Mononuclear cell (primary cell): ENCODE measurements around the gene EXOSC10. TPM values are rescaled to one million over a fixed set of nuclear protein-coding genes. Genes with fewer than 3 reads are reported as not detected.
"Not testable (repeated sequence)": the region's sequence is repeated elsewhere in the genome, so short reads cannot be mapped to it uniquely, and the experiment has no call there.

ENCODE experiments used
- H3K27me3 ChIP-seq: 2 replicates; pipeline ENCODE4 v1.6.0; 2011; ENCODE audit warnings: low read length, control low read depth; ENCODE audit not compliant: insufficient read depth
- H3K4me1 ChIP-seq: 2 replicates; pipeline ENCODE4 v1.5.1; 2011; ENCODE audit warnings: mild to moderate bottlenecking, low read length, control low read depth; ENCODE audit not compliant: insufficient read depth
- H3K4me3 ChIP-seq: 2 replicates; pipeline ENCODE4 v1.5.1; 2011; ENCODE audit warnings: mild to moderate bottlenecking, low read length, moderate library complexity
- H3K9me3 ChIP-seq: 2 replicates; pipeline ENCODE4 v1.5.1; 2011; ENCODE audit warnings: low read depth, mild to moderate bottlenecking, control low read depth, low read length
- total RNA-seq: library from RNA; depleted of rRNA; stranded (reverse); fragments of >200 nt; gene quantifications from one replicate; pipeline ENCODE4 v1.2.3, GENCODE V29; 2012

The EXOSC10 gene
- total RNA-seq, 1 donor, result 56.5 TPM

GRCh38 chr1:11073398-11073797 lies 26.3 kb downstream of the EXOSC10 start:
- H3K27me3 ChIP-seq, result not testable (repeated sequence)

GRCh38 chr1:11072216-11072917 lies 27.3 kb downstream of the EXOSC10 start:
- no peaks in the 10 kb centered on the region for H3K4me1 ChIP-seq
- no peaks in the 10 kb centered on the region for H3K9me3 ChIP-seq
- H3K27me3 ChIP-seq, result no peaks in the 10 kb centered on the region
- H3K4me3 ChIP-seq, result no peak overlapping the region

More at GRCh38 chr1:11073398-11073797, 26.3 kb downstream of the EXOSC10 start:
- not testable (repeated sequence) for H3K4me1 ChIP-seq, H3K4me3 ChIP-seq, H3K9me3 ChIP-seq

GRCh38 chr1:11071463-11072215 lies 28.0 kb downstream of the EXOSC10 start:
- H3K4me1 ChIP-seq, result no peaks in the 10 kb centered on the region
- no peaks in the 10 kb centered on the region for H3K27me3 ChIP-seq
- H3K9me3 ChIP-seq, result no peaks in the 10 kb centered on the region
- H3K4me3 ChIP-seq, result no peak overlapping the region

GRCh38 chr1:11070876-11071275 lies 28.8 kb downstream of the EXOSC10 start:
- Histone ChIP-seq H3K9me3 (no peaks in the 10 kb centered on the region), H3K4me3 (no peak overlapping the region), H3K4me1 (no peaks in the 10 kb centered on the region), H3K27me3 (no peaks in the 10 kb centered on the region)

GRCh38 chr1:11068600-11069473 lies 30.8 kb downstream of the EXOSC10 start:
- Histone ChIP-seq H3K4me3 (no peak overlapping the region), H3K27me3 (no peaks in the 10 kb centered on the region), H3K9me3 (no peaks in the 10 kb centered on the region)

GRCh38 chr1:11067716-11068599 lies 31.7 kb downstream of the EXOSC10 start:
- H3K27me3 ChIP-seq, result no peaks in the 10 kb centered on the region
- H3K9me3 ChIP-seq, result no peaks in the 10 kb centered on the region
- no peaks in the 10 kb centered on the region for H3K4me1 ChIP-seq
- no peak overlapping the region for H3K4me3 ChIP-seq

More at GRCh38 chr1:11068600-11069473, 30.8 kb downstream of the EXOSC10 start:
- H3K4me1 ChIP-seq, result no peaks in the 10 kb centered on the region

- Histone ChIP-seq H3K9me3 (no peaks in the 10 kb centered on the region), H3K4me1 (peaks cover 12% of the 10 kb centered on the region), H3K27me3 (no peaks in the 10 kb centered on the region), H3K4me3 (no peak overlapping the region)
Measured at GRCh38 chr1:11065796-11066195, 33.9 kb downstream of the EXOSC10 start.

GRCh38 chr1:11064942-11065341 lies 34.7 kb downstream of the EXOSC10 start:
- Histone ChIP-seq H3K27me3 (no peaks in the 10 kb centered on the region), H3K4me1 (peaks cover 18% of the 10 kb centered on the region), H3K9me3 (no peaks in the 10 kb centered on the region), H3K4me3 (no peak overlapping the region)

GRCh38 chr1:11063937-11064537 lies 35.6 kb downstream of the EXOSC10 start:
- H3K4me1 ChIP-seq, result peaks cover 22% of the 10 kb centered on the region
- not testable (repeated sequence) for H3K27me3 ChIP-seq, H3K9me3 ChIP-seq, H3K4me3 ChIP-seq

- Histone ChIP-seq H3K4me3 (no peak overlapping the region), H3K27me3 (no peaks in the 10 kb centered on the region), H3K4me1 (peaks cover 29% of the 10 kb centered on the region), H3K9me3 (no peaks in the 10 kb centered on the region)
Measured at GRCh38 chr1:11062965-11063401, 36.7 kb downstream of the EXOSC10 start.

- no peaks in the 10 kb centered on the region for H3K27me3 ChIP-seq
- H3K9me3 ChIP-seq, result no peaks in the 10 kb centered on the region
- peaks cover 29% of the 10 kb centered on the region for H3K4me1 ChIP-seq
- no peak overlapping the region for H3K4me3 ChIP-seq
Measured at GRCh38 chr1:11061652-11062365, 37.9 kb downstream of the EXOSC10 start.

- no peaks in the 10 kb centered on the region for H3K27me3 ChIP-seq
- peak within 1 kb of the TSS; percentile 73 for H3K4me3 ChIP-seq
- no peaks in the 10 kb centered on the region for H3K9me3 ChIP-seq
- H3K4me1 ChIP-seq, result peaks cover 29% of the 10 kb centered on the region
Measured at GRCh38 chr1:11059968-11060830, 39.5 kb downstream of the EXOSC10 start, which contains the start of gene SRM. Gene SRM (minus strand): TSS chr1:11060018. CDS start chr1:11059943, 75 bp downstream.
